ENCODE data around the gene LCNL1.

DNA sequence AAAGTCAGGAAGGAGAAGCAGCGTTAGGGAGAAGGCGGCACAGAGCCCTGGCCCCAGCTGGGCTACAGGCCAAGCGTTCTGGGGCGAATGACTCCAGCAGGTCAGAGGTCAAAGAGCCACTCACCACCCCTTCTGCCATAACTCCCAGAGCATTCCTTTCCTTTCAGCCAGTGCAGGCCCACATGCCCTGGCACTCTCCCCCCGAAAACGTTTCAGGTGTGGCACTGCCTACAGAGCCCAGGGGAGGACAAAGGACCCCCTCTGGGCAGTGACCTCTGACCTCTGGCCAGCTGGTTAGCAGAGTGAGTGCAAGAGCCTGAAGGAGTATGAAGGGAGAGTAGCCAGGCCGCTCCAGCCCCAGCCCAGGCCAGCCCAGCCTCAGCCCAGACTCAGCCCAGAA, 40.4 kb downstream of the LCNL1 start:
- TF ChIP-seq, protein P1, sequence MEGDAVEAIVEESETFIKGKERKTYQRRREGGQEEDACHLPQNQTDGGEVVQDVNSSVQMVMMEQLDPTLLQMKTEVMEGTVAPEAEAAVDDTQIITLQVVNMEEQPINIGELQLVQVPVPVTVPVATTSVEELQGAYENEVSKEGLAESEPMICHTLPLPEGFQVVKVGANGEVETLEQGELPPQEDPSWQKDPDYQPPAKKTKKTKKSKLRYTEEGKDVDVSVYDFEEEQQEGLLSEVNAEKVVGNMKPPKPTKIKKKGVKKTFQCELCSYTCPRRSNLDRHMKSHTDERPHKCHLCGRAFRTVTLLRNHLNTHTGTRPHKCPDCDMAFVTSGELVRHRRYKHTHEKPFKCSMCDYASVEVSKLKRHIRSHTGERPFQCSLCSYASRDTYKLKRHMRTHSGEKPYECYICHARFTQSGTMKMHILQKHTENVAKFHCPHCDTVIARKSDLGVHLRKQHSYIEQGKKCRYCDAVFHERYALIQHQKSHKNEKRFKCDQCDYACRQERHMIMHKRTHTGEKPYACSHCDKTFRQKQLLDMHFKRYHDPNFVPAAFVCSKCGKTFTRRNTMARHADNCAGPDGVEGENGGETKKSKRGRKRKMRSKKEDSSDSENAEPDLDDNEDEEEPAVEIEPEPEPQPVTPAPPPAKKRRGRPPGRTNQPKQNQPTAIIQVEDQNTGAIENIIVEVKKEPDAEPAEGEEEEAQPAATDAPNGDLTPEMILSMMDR (IDR thresholded peaks at IDR 0.05), result no peak
- TF ChIP-seq POLR2AphosphoS5 (IDR thresholded peaks at IDR 0.05), result no peak

Data from prostate gland (tissue), 2 donors.